ENCODE results near the gene NFKBIB.

- TF ChIP-seq CTCF (IDR thresholded peaks at IDR 0.05) = no peak
- no peak for TF ChIP-seq PRDM15 (CRISPR knock-in tag; IDR thresholded peaks at IDR 0.05)
- TF ChIP-seq GABPB1 (CRISPR knock-in tag; IDR thresholded peaks at IDR 0.05) = no peak
- TF ChIP-seq CREB1 (CRISPR knock-in tag; IDR thresholded peaks at IDR 0.05) = no peak
- TF ChIP-seq ZNF396 (CRISPR knock-in tag; IDR thresholded peaks at IDR 0.05; ENCODE audit: borderline replicate concordance) = no peak
Observed at GRCh38 chr19:38951187-38951586, 51.4 kb downstream of the NFKBIB start.

All from WTC11 (cell line).